H1 (cell line): ENCODE results near the gene MMD. TPM values are rescaled to one million over a fixed set of nuclear protein-coding genes. Genes with fewer than 3 reads are reported as not detected.

Source experiments
- CTCF ChIA-PET: fragments of 300-600 bp; sonication (Branson Sonifier 250); formaldehyde crosslinking; loops from one replicate; lab custom pipeline; 2021; ENCODE audit not compliant: partially characterized antibody; lab: Charles Lee
- POLR2A ChIA-PET: fragments of 300-600 bp; sonication (Branson Sonifier 250); formaldehyde crosslinking; loops from one replicate; lab custom pipeline; 2021; ENCODE audit warnings: inconsistent platforms; ENCODE audit not compliant: partially characterized antibody; lab: Charles Lee
- DNase-seq, 2 experiments: peaks; one replicate each; pipeline versions ENCODE4 v3.0.0 to v3.0.0-alpha.2; 2010 to 2022; ENCODE audit warnings: low spot score in 2 of 2, low read depth in 1 of 2, mixed read lengths in 1 of 2
- FAIRE-seq: peaks from 2 replicates; lab custom pipeline; 2011; peaks lifted over from hg19 to GRCh38; lab: Jason Lieb, UNC
- H2AFZ ChIP-seq: 2 replicates; pipeline ENCODE4 v1.8.1; 2012; ENCODE audit warnings: low read length, inconsistent platforms
- H2AK5ac ChIP-seq: 2 replicates; pipeline ENCODE4 v1.6.1; 2013; ENCODE audit warnings: low read depth, low read length
- H2BK120ac ChIP-seq: replicated peaks from 2 replicates; pipeline ENCODE3; 2013; ENCODE audit warnings: low read depth, low read length, inconsistent platforms
- H2BK12ac ChIP-seq: 2 replicates; pipeline ENCODE4 v1.6.1; 2013; ENCODE audit warnings: low read depth, low read length
- H2BK15ac ChIP-seq: 2 replicates; pipeline ENCODE4 v1.6.1; 2013; ENCODE audit warnings: low read length
- H2BK20ac ChIP-seq: 2 replicates; pipeline ENCODE4 v1.6.1; 2013; ENCODE audit warnings: low read length
- H2BK5ac ChIP-seq: 2 replicates; pipeline ENCODE4 v1.6.1; 2013; ENCODE audit warnings: low read depth, low read length
- H3K14ac ChIP-seq: 2 replicates; pipeline ENCODE4 v1.6.1; 2013; ENCODE audit warnings: inconsistent platforms; ENCODE audit not compliant: insufficient read length
- H3K18ac ChIP-seq: 2 replicates; pipeline ENCODE4 v1.6.1; 2013; ENCODE audit warnings: low read length; ENCODE audit errors: extremely low read depth
- H3K23ac ChIP-seq: 2 replicates; pipeline ENCODE4 v1.6.1; 2013; ENCODE audit warnings: inconsistent platforms; ENCODE audit not compliant: insufficient read length
- H3K23me2 ChIP-seq: 2 replicates; pipeline ENCODE4 v1.6.1; 2013; ENCODE audit warnings: low read depth, low read length
- H3K27ac ChIP-seq: 2 replicates; pipeline ENCODE4 v1.6.1; 2011; ENCODE audit warnings: low read depth, low read length, inconsistent platforms
- H3K27me3 ChIP-seq, 4 experiments: replicated peaks in 1 of 4; 1 replicate in 1 of 4; 2 replicates in 3 of 4; pipeline versions ENCODE4 v1.6.1 to v1.8.1; 2011 to 2013; ENCODE audit warnings: low read length in 3 of 4, mild to moderate bottlenecking in 3 of 4, inconsistent platforms in 2 of 4, mixed read lengths in 2 of 4, moderate library complexity in 1 of 4; ENCODE audit not compliant: control insufficient read depth in 3 of 4, insufficient read depth in 3 of 4; ENCODE audit errors: extremely low read depth in 1 of 4
- H3K36me3 ChIP-seq, 4 experiments: 2 replicates each; pipeline versions ENCODE4 v1.6.1 to v1.8.1; 2011 to 2013; ENCODE audit warnings: mild to moderate bottlenecking in 4 of 4, low read length in 3 of 4, moderate library complexity in 2 of 4, control low read depth in 1 of 4, inconsistent platforms in 1 of 4; ENCODE audit not compliant: insufficient read depth in 4 of 4, control insufficient read depth in 2 of 4
- H3K4ac ChIP-seq: replicated peaks from 2 replicates; pipeline ENCODE3; 2013; ENCODE audit warnings: low read length, low read depth, mixed read lengths, inconsistent platforms; ENCODE audit not compliant: insufficient read length
- H3K4me1 ChIP-seq, 4 experiments: replicated peaks in 1 of 4; 1 replicate in 1 of 4; 2 replicates in 3 of 4; pipeline versions ENCODE4 v1.6.1 to v1.8.1; 2011 to 2013; ENCODE audit warnings: low read length in 3 of 4, inconsistent platforms in 2 of 4, mixed read lengths in 1 of 4; ENCODE audit not compliant: insufficient read depth in 4 of 4, control insufficient read depth in 3 of 4
- H3K4me2 ChIP-seq, 2 experiments: 2 replicates each; pipeline versions ENCODE4 v1.6.1 to v1.8.1; 2011 to 2013; ENCODE audit warnings: low read depth in 2 of 2, low read length in 2 of 2, control low read depth in 1 of 2, inconsistent platforms in 1 of 2, mild to moderate bottlenecking in 1 of 2; ENCODE audit not compliant: insufficient read depth in 1 of 2
- H3K4me3 ChIP-seq, 4 experiments: fragments of 200-600, 300-600 bp in 1 of 4; sonication (generic), shearing (Covaris generic), sonication (Bioruptor Twin) in 1 of 4; 2 replicates each; pipeline versions ENCODE4 v1.5.1 to v1.8.1; 2011 to 2016; ENCODE audit warnings: low read length in 4 of 4, low read depth in 3 of 4, control low read depth in 2 of 4, inconsistent platforms in 2 of 4, mild to moderate bottlenecking in 2 of 4, mixed read lengths in 1 of 4, moderate library complexity in 1 of 4; ENCODE audit not compliant: insufficient read depth in 2 of 4; ENCODE audit errors: extremely low read depth in 1 of 4
- H3K56ac ChIP-seq: replicated peaks from 2 replicates; pipeline ENCODE3; 2013; ENCODE audit warnings: low read depth, mild to moderate bottlenecking, mixed read lengths, low read length, inconsistent platforms; ENCODE audit not compliant: insufficient read length
- H3K79me1 ChIP-seq: 2 replicates; pipeline ENCODE4 v1.6.1; 2013; ENCODE audit warnings: low read depth, low read length, control low read depth
- H3K79me2 ChIP-seq, 2 experiments: 2 replicates each; pipeline versions ENCODE4 v1.6.1 to v1.8.1; 2012 to 2013; ENCODE audit warnings: low read length in 2 of 2, mild to moderate bottlenecking in 2 of 2, inconsistent platforms in 1 of 2; ENCODE audit not compliant: insufficient read depth in 2 of 2, control insufficient read depth in 1 of 2
- H3K9ac ChIP-seq, 4 experiments: replicated peaks in 1 of 4; 1 replicate in 1 of 4; 2 replicates in 3 of 4; pipeline versions ENCODE4 v1.6.1 to v1.8.1; 2011 to 2013; ENCODE audit warnings: low read depth in 3 of 4, low read length in 3 of 4, control low read depth in 2 of 4, mild to moderate bottlenecking in 2 of 4, moderate library complexity in 2 of 4, inconsistent platforms in 1 of 4; ENCODE audit errors: extremely low read depth in 1 of 4
- H3K9me3 ChIP-seq, 2 experiments: 2 replicates each; pipeline versions ENCODE4 v1.6.1 to v1.8.1; 2012 to 2013; ENCODE audit warnings: mild to moderate bottlenecking in 2 of 2, moderate library complexity in 2 of 2, control low read depth in 1 of 2, inconsistent platforms in 1 of 2, low read depth in 1 of 2, low read length in 1 of 2, mixed read lengths in 1 of 2; ENCODE audit not compliant: insufficient read depth in 2 of 2
- H4K20me1 ChIP-seq, 2 experiments: replicated peaks in 1 of 2; 2 replicates each; pipeline versions ENCODE3 to v1.8.1; 2011 to 2013; ENCODE audit warnings: inconsistent platforms in 2 of 2, low read length in 2 of 2, mild to moderate bottlenecking in 1 of 2; ENCODE audit not compliant: insufficient read depth in 2 of 2, control insufficient read depth in 1 of 2
- H4K5ac ChIP-seq: 2 replicates; pipeline ENCODE4 v1.6.1; 2013; ENCODE audit warnings: low read length, low read depth, mixed read lengths, inconsistent platforms; ENCODE audit not compliant: insufficient read length
- H4K8ac ChIP-seq: 2 replicates; pipeline ENCODE4 v1.8.0; 2013; ENCODE audit warnings: mild to moderate bottlenecking, moderate library complexity, low read length, inconsistent platforms; ENCODE audit not compliant: insufficient read depth; ENCODE audit errors: extremely low read depth
- H4K91ac ChIP-seq: replicated peaks from 2 replicates; pipeline ENCODE3; 2013; ENCODE audit warnings: low read length, mixed read lengths, inconsistent platforms; ENCODE audit not compliant: insufficient read length
- EGR1 ChIP-seq: IDR thresholded peaks from 2 replicates; pipeline ENCODE4 v1.6.1; 2011; ENCODE audit warnings: low read depth, low read length, borderline replicate concordance
- WGBS, 2 experiments: shearing (Covaris generic) in 1 of 2; methylation state at CpG; one replicate each; pipeline versions ENCODE4 v1.1.6 to v1.1.7; 2013 to 2015; ENCODE audit warnings: low lambda C conversion rate in 2 of 2, mixed read lengths in 2 of 2, inconsistent platforms in 1 of 2, low coverage in 1 of 2, missing lambda C conversion rate in 1 of 2; ENCODE audit not compliant: insufficient replicate concordance in 2 of 2, insufficient coverage in 1 of 2, insufficient read length in 1 of 2; ENCODE audit errors: extremely low coverage in 1 of 2, missing lambda C conversion rate in 1 of 2; 5-methylcytosine and 5-hydroxymethylcytosine counted together
- polyA plus RNA-seq, 7 experiments: library from polyadenylated mRNA; depleted of rRNA in 3 of 7; stranded (reverse) in 5 of 7; unstranded in 2 of 7; fragments of >200 nt in 5 of 7; fragments of 200-250 nt in 2 of 7; gene quantifications; 1 replicate in 5 of 7; 2 replicates in 1 of 7; 4 replicates in 1 of 7; pipeline versions ENCODE4 v1.2.1 to v1.2.3, GENCODE V29; 2011 to 2013; ENCODE audit warnings: missing spikeins in 2 of 7, mixed read lengths in 2 of 7
- total RNA-seq: library from RNA; stranded (reverse); fragmentation: NEBNext Ultra II Directional; extraction: Animal tissue kit (Norgen Biotek cat#: 25700); gene quantifications from 2 replicates; pipeline ENCODE4 v1.2.1, GENCODE V29; 2021

MMD gene
- total and polyA plus RNA-seq, 2 of the 8 experiments (the other 6 are each of a cell fraction or from before 2014, with no cell fraction given) = 28.2 to 37.8 TPM

DNA sequence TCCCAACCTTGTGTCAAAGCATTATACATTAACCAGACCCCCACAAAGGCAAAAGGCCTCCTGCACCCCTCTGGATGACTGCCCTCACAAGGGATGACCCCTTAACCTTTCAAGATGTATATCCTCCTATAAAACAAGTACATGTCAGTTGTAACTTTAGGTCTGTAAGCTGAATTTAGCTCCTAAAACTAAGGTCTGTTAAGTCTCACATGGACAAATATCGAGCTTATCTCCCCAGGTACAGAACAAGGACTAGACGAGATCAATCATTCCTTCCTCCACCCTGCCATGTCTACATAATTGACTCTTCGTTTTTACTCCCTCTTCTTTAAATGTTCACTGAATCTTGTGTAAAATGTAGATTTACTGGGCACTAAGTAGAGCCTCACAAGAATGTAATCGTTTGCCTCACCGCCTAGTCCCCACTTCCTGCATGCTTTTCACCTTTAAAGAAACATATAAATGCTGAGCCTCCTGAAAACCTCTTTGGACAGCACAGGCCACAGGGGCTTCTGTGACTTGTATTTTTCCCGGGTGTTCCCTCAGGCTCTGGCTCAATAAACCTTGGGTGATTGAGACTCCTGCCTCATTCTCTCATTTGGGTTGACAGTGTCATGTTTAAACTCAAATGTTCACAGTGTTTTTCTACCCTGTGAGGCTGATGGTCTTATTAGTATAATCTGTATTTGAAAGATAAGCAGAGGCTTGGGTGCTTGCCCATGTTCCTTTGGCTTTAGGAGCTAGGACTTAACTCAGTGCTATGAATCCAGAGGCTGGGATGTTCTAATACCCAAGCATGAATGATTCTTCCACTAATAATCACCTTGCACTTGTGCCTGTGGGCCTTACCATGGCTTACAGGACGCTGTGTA lies 37.6 kb downstream of the MMD start:
- DNase-seq (peak in 1 of 2 experiments; percentile 10), FAIRE-seq (no peak)
- Histone ChIP-seq H3K27ac (no peak overlapping the region), H2BK12ac (no peak overlapping the region), H3K9ac (no peak overlapping the region), H3K79me1 (no peaks in the 10 kb centered on the region; the same call in 1 of the 2 replicates), H2BK20ac (no peak overlapping the region), H3K23ac (no peak overlapping the region), H3K4me2 (no peak overlapping the region), H3K27me3 (no peaks in the 10 kb centered on the region), H2AFZ (no peak overlapping the region), H2BK5ac (no peak overlapping the region), H3K4me3 (no peak overlapping the region), H3K36me3 (no peaks in the 10 kb centered on the region), H4K5ac (no peak overlapping the region), H2AK5ac (no peak overlapping the region), H3K56ac (no peak overlapping the region), H3K23me2 (no peaks in the 10 kb centered on the region), H4K8ac (no peak overlapping the region), H3K14ac (no peak overlapping the region), H3K4ac (no peak overlapping the region), H4K20me1 (no peaks in the 10 kb centered on the region), H3K9me3 (no peaks in the 10 kb centered on the region), H2BK120ac (no peak overlapping the region), H4K91ac (no peak overlapping the region), H3K79me2 (no peaks in the 10 kb centered on the region), H3K18ac (no peak overlapping the region), H3K4me1 (no peaks in the 10 kb centered on the region), H2BK15ac (no peak overlapping the region)
- POLR2A ChIA-PET = no interaction called here
- CTCF ChIA-PET = interaction anchor here (0.5 kb wide), 1 partner anchor 17 kb away, joined by 6 read pairs; no protein-coding TSS in a partner anchor
- 93% methylated on average over 6 of the region's 7 CpGs; no CpG with 5 or more reads in 1 of the 2 experiments for WGBS, 2 experiments
- TF ChIP-seq EGR1 = no peak
